Breast epithelium (tissue), 3 donors: ENCODE measurements around the gene MRPS25.

Experiments
- CTCF ChIP-seq, 3 donors: fragments of 450-650 bp; IDR thresholded peaks; one replicate each; pipeline ENCODE4 v1.5.1; 2016 to 2017; ENCODE audit warnings: antibody characterized with exemption in 3 of 3, mild to moderate bottlenecking in 3 of 3, moderate library complexity in 3 of 3
- POLR2A ChIP-seq: fragments of 450-650 bp; IDR thresholded peaks from one replicate; pipeline ENCODE4 v1.6.1; 2016; ENCODE audit warnings: antibody characterized with exemption, mild to moderate bottlenecking, moderate library complexity
- POLR2AphosphoS5 ChIP-seq, 3 donors: sonication (generic); formaldehyde crosslinking; IDR thresholded peaks; one replicate each; pipeline ENCODE4 v1.6.1; 2017; ENCODE audit warnings: antibody characterized with exemption in 3 of 3

DNA sequence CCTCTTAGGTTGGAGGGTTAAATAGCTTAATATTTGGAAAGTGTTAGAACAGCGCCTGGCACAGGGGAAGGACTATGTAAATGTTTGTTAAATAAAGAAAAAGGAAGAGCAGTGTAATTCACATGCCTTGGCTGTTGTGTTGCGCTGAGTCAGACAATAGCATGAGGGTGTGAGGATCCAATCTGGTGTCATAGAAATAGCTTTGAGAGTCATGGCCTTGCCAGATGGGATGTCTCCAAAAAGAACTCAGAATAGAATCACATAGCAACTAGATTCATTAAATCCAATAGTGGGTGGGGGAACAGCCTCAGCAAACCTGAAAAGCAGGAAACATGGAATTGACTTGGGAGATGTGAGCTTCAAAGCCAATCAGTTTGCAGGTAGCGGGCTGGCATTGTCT, 37.7 kb upstream of the MRPS25 start:
- TF ChIP-seq POLR2AphosphoS5 (IDR thresholded peaks at IDR 0.05) (no peak), CTCF (IDR thresholded peaks at IDR 0.05) (no peak), POLR2A (no peak)
